ENCODE measurements around the gene P2RX2.

The P2RX2 gene

GRCh38 chr12:132617822-132618682 lies 524 bp upstream of the P2RX2 start:
- H3K27me3 ChIP-seq (ENCODE audit: control insufficient read depth in 2 of 2, insufficient read depth in 2 of 2, low read length in 2 of 2), result peaks cover 17 to 25% of the 10 kb centered on the region in 2 donors
- H3K4me1 ChIP-seq (ENCODE audit: control insufficient read depth in 2 of 2, insufficient read depth in 2 of 2, low read length in 2 of 2), result peaks cover 2 to 7% of the 10 kb centered on the region in 2 donors
- H3K4me3 ChIP-seq (ENCODE audit: low read length in 2 of 2), result no peak overlapping the region
- H3K36me3 ChIP-seq (ENCODE audit: control insufficient read depth in 2 of 2, insufficient read depth in 2 of 2, low read length in 2 of 2), result no peaks in the 10 kb centered on the region
- no peak overlapping the region for H3K9ac ChIP-seq (ENCODE audit: low read depth in 1 of 2, low read length in 2 of 2)
- no peak overlapping the region for H3K27ac ChIP-seq (ENCODE audit: low read depth in 2 of 2, low read length in 2 of 2)
- H3K9me3 ChIP-seq (ENCODE audit: control insufficient read depth in 2 of 2, low read length in 2 of 2), result peaks cover 0 to 10% of the 10 kb centered on the region in 2 donors

GRCh38 chr12:132619071-132619385 lies 452 bp downstream of the P2RX2 start:
- Histone ChIP-seq H3K9me3 (ENCODE audit: control insufficient read depth in 2 of 2, low read length in 2 of 2) (peaks cover 0 to 10% of the 10 kb centered on the region in 2 donors), H3K36me3 (ENCODE audit: control insufficient read depth in 2 of 2, insufficient read depth in 2 of 2, low read length in 2 of 2) (no peaks in the 10 kb centered on the region), H3K4me1 (ENCODE audit: control insufficient read depth in 2 of 2, insufficient read depth in 2 of 2, low read length in 2 of 2) (peaks cover 2 to 7% of the 10 kb centered on the region in 2 donors), H3K9ac (ENCODE audit: low read depth in 1 of 2, low read length in 2 of 2) (no peak overlapping the region), H3K27me3 (ENCODE audit: control insufficient read depth in 2 of 2, insufficient read depth in 2 of 2, low read length in 2 of 2) (peaks cover 17 to 25% of the 10 kb centered on the region in 2 donors), H3K4me3 (ENCODE audit: low read length in 2 of 2) (no peak overlapping the region), H3K27ac (ENCODE audit: low read depth in 2 of 2, low read length in 2 of 2) (no peak overlapping the region)

GRCh38 chr12:132619386-132620112 lies 973 bp downstream of the P2RX2 start:
- Histone ChIP-seq H3K36me3 (ENCODE audit: control insufficient read depth in 2 of 2, insufficient read depth in 2 of 2, low read length in 2 of 2) (no peaks in the 10 kb centered on the region), H3K27me3 (ENCODE audit: control insufficient read depth in 2 of 2, insufficient read depth in 2 of 2, low read length in 2 of 2) (peaks cover 17 to 25% of the 10 kb centered on the region in 2 donors), H3K9me3 (ENCODE audit: control insufficient read depth in 2 of 2, low read length in 2 of 2) (peaks cover 0 to 10% of the 10 kb centered on the region in 2 donors), H3K4me1 (ENCODE audit: control insufficient read depth in 2 of 2, insufficient read depth in 2 of 2, low read length in 2 of 2) (peaks cover 2 to 7% of the 10 kb centered on the region in 2 donors), H3K9ac (ENCODE audit: low read depth in 1 of 2, low read length in 2 of 2) (no peak overlapping the region), H3K27ac (ENCODE audit: low read depth in 2 of 2, low read length in 2 of 2) (no peak overlapping the region), H3K4me3 (ENCODE audit: low read length in 2 of 2) (no peak overlapping the region)

GRCh38 chr12:132620113-132620898 lies 1.7 kb downstream of the P2RX2 start:
- H3K9ac ChIP-seq (ENCODE audit: low read depth in 1 of 2, low read length in 2 of 2), result no peak overlapping the region
- H3K4me1 ChIP-seq (ENCODE audit: control insufficient read depth in 2 of 2, insufficient read depth in 2 of 2, low read length in 2 of 2), result peaks cover 2 to 7% of the 10 kb centered on the region in 2 donors
- peaks cover 13 to 23% of the 10 kb centered on the region in 2 donors for H3K27me3 ChIP-seq (ENCODE audit: control insufficient read depth in 2 of 2, insufficient read depth in 2 of 2, low read length in 2 of 2)
- H3K36me3 ChIP-seq (ENCODE audit: control insufficient read depth in 2 of 2, insufficient read depth in 2 of 2, low read length in 2 of 2), result peaks cover 2 to 5% of the 10 kb centered on the region in 2 donors
- H3K27ac ChIP-seq (ENCODE audit: low read depth in 2 of 2, low read length in 2 of 2), result no peak overlapping the region
- no peak overlapping the region for H3K4me3 ChIP-seq (ENCODE audit: low read length in 2 of 2)
- peaks cover 0 to 10% of the 10 kb centered on the region in 2 donors for H3K9me3 ChIP-seq (ENCODE audit: control insufficient read depth in 2 of 2, low read length in 2 of 2)

GRCh38 chr12:132620899-132621656 lies 2.5 kb downstream of the P2RX2 start:
- peaks cover 6 to 16% of the 10 kb centered on the region in 2 donors for H3K27me3 ChIP-seq (ENCODE audit: control insufficient read depth in 2 of 2, insufficient read depth in 2 of 2, low read length in 2 of 2)
- H3K9me3 ChIP-seq (ENCODE audit: control insufficient read depth in 2 of 2, low read length in 2 of 2), result peaks cover 0 to 8% of the 10 kb centered on the region in 2 donors
- peaks cover 2 to 7% of the 10 kb centered on the region in 2 donors for H3K4me1 ChIP-seq (ENCODE audit: control insufficient read depth in 2 of 2, insufficient read depth in 2 of 2, low read length in 2 of 2)
- peaks cover 4 to 10% of the 10 kb centered on the region in 2 donors for H3K36me3 ChIP-seq (ENCODE audit: control insufficient read depth in 2 of 2, insufficient read depth in 2 of 2, low read length in 2 of 2)
- no peak overlapping the region for H3K9ac ChIP-seq (ENCODE audit: low read depth in 1 of 2, low read length in 2 of 2)
- H3K4me3 ChIP-seq (ENCODE audit: low read length in 2 of 2), result no peak overlapping the region
- no peak overlapping the region for H3K27ac ChIP-seq (ENCODE audit: low read depth in 2 of 2, low read length in 2 of 2)

- Histone ChIP-seq H3K27ac (ENCODE audit: low read depth in 2 of 2, low read length in 2 of 2) (no peak overlapping the region), H3K9ac (ENCODE audit: low read depth in 1 of 2, low read length in 2 of 2) (no peak overlapping the region), H3K9me3 (ENCODE audit: control insufficient read depth in 2 of 2, low read length in 2 of 2) (peaks cover 0 to 6% of the 10 kb centered on the region in 2 donors), H3K27me3 (ENCODE audit: control insufficient read depth in 2 of 2, insufficient read depth in 2 of 2, low read length in 2 of 2) (peaks cover 6 to 15% of the 10 kb centered on the region in 2 donors), H3K36me3 (ENCODE audit: control insufficient read depth in 2 of 2, insufficient read depth in 2 of 2, low read length in 2 of 2) (peaks cover 4 to 10% of the 10 kb centered on the region in 2 donors), H3K4me3 (ENCODE audit: low read length in 2 of 2) (no peak overlapping the region), H3K4me1 (ENCODE audit: control insufficient read depth in 2 of 2, insufficient read depth in 2 of 2, low read length in 2 of 2) (peaks cover 2 to 7% of the 10 kb centered on the region in 2 donors)
Measured at GRCh38 chr12:132621657-132622435, 3.3 kb downstream of the P2RX2 start.

- Histone ChIP-seq H3K4me1 (ENCODE audit: control insufficient read depth in 2 of 2, insufficient read depth in 2 of 2, low read length in 2 of 2) (peaks cover 2 to 7% of the 10 kb centered on the region in 2 donors), H3K9ac (ENCODE audit: low read depth in 1 of 2, low read length in 2 of 2) (no peak overlapping the region), H3K27me3 (ENCODE audit: control insufficient read depth in 2 of 2, insufficient read depth in 2 of 2, low read length in 2 of 2) (peaks cover 3 to 8% of the 10 kb centered on the region in 2 donors), H3K27ac (ENCODE audit: low read depth in 2 of 2, low read length in 2 of 2) (peak overlapping the region; percentile 9 to 32), H3K9me3 (ENCODE audit: control insufficient read depth in 2 of 2, low read length in 2 of 2) (peaks cover 0 to 3% of the 10 kb centered on the region in 2 donors), H3K36me3 (ENCODE audit: control insufficient read depth in 2 of 2, insufficient read depth in 2 of 2, low read length in 2 of 2) (peaks cover 4 to 10% of the 10 kb centered on the region in 2 donors), H3K4me3 (ENCODE audit: low read length in 2 of 2) (peak overlapping the region in 1 of 2 donors; percentile 37)
Measured at GRCh38 chr12:132622437-132623071, 4.0 kb downstream of the P2RX2 start.

- H3K36me3 ChIP-seq (ENCODE audit: control insufficient read depth in 2 of 2, insufficient read depth in 2 of 2, low read length in 2 of 2), result peaks cover 4 to 10% of the 10 kb centered on the region in 2 donors
Measured at GRCh38 chr12:132623072-132623869, 4.7 kb downstream of the P2RX2 start.

More at GRCh38 chr12:132623072-132623869, 4.7 kb downstream of the P2RX2 start:
- Histone ChIP-seq H3K4me1 (ENCODE audit: control insufficient read depth in 2 of 2, insufficient read depth in 2 of 2, low read length in 2 of 2) (peaks cover 2 to 7% of the 10 kb centered on the region in 2 donors), H3K9ac (ENCODE audit: low read depth in 1 of 2, low read length in 2 of 2) (no peak overlapping the region), H3K4me3 (ENCODE audit: low read length in 2 of 2) (peak overlapping the region in 1 of 2 donors; percentile 37), H3K9me3 (ENCODE audit: control insufficient read depth in 2 of 2, low read length in 2 of 2) (no peaks in the 10 kb centered on the region), H3K27me3 (ENCODE audit: control insufficient read depth in 2 of 2, insufficient read depth in 2 of 2, low read length in 2 of 2) (peaks cover 0 to 4% of the 10 kb centered on the region in 2 donors), H3K27ac (ENCODE audit: low read depth in 2 of 2, low read length in 2 of 2) (peak overlapping the region; percentile 9 to 32)

All from mucosa of rectum (tissue), 2 donors.